K562 (cell line): ENCODE results near the gene TPCN1. TPM values are rescaled to one million over a fixed set of nuclear protein-coding genes. Genes with fewer than 3 reads are reported as not detected.
A peak's percentile ranks its signal among the peaks of the same experiment; 100 is the strongest.

Source experiments
- ATAC-seq: fragments of 200-7000 bp; cut with Tn5 transposase; 3 replicates; pipeline ENCODE4 v1.9.1; 2020; ENCODE audit warnings: moderate library complexity
- BruUV-seq: library from RNA; stranded (reverse); fragments of 400-500 nt; replicated peaks from 2 replicates; lab custom pipeline; 2021; lab: Mats Ljungman, UMichigan
- CTCF ChIA-PET: fragments of 300-600 bp; formaldehyde crosslinking; extraction: SDS; loops from one replicate; lab custom pipeline; 2021; ENCODE audit warnings: low intra/inter-chr PET ratio; lab: Yijun Ruan, JAX
- POLR2A ChIA-PET: fragments of 300-600, 350-650 bp; sonication (Branson Sonifier 250); formaldehyde crosslinking; extraction: SDS; loops from one replicate; lab custom pipeline; 2021; ENCODE audit warnings: antibody characterized with exemption, inconsistent platforms; lab: Yijun Ruan, JAX
- DNase-seq, 4 experiments: peaks; one replicate each; pipeline versions ENCODE4 v3.0.0 to v3.0.0-alpha.2; 2011 to 2018; ENCODE audit warnings: low spot score in 3 of 4, mixed read lengths in 3 of 4; ENCODE audit errors: extremely low read depth in 1 of 4
- FAIRE-seq: peaks from 2 replicates; lab custom pipeline; 2011; peaks lifted over from hg19 to GRCh38; lab: Jason Lieb, UNC
- H2AFZ ChIP-seq: 2 replicates; pipeline ENCODE4 v1.6.0; 2011; ENCODE audit warnings: low read depth, low read length, control low read depth, inconsistent platforms
- H3K27ac ChIP-seq: fragments of 200-600 bp; 3 replicates; pipeline ENCODE4 v1.8.0; 2011; ENCODE audit warnings: low read depth, mild to moderate bottlenecking, control low read depth, inconsistent platforms, low read length, moderate library complexity, mixed read lengths; ENCODE audit errors: extremely low read depth
- H3K27me3 ChIP-seq, 2 experiments: fragments of 300-600 bp in 1 of 2; 2 replicates in 1 of 2; 3 replicates in 1 of 2; pipeline versions ENCODE4 v1.6.0 to v1.8.0; 2011; ENCODE audit warnings: inconsistent platforms in 2 of 2, low read length in 2 of 2, mild to moderate bottlenecking in 1 of 2, mixed read lengths in 1 of 2, moderate library complexity in 1 of 2; ENCODE audit not compliant: control insufficient read depth in 2 of 2, insufficient read depth in 2 of 2
- H3K36me3 ChIP-seq: fragments of 300-600 bp; 3 replicates; pipeline ENCODE4 v1.8.0; 2011; ENCODE audit warnings: mild to moderate bottlenecking, low read length, inconsistent platforms; ENCODE audit not compliant: control insufficient read depth, insufficient read depth
- H3K4me1 ChIP-seq, 2 experiments: fragments of 200-600 bp in 1 of 2; replicated peaks in 1 of 2; 2 replicates in 1 of 2; 3 replicates in 1 of 2; pipeline versions ENCODE4 v1.5.1 to v1.8.0; 2011; ENCODE audit warnings: inconsistent platforms in 2 of 2, low read length in 2 of 2, mild to moderate bottlenecking in 1 of 2, mixed read lengths in 1 of 2, moderate library complexity in 1 of 2; ENCODE audit not compliant: control insufficient read depth in 2 of 2, insufficient read depth in 2 of 2
- H3K4me2 ChIP-seq: 2 replicates; pipeline ENCODE4 v1.6.1; 2011; ENCODE audit warnings: low read length, control low read depth, inconsistent platforms, mixed read lengths; ENCODE audit not compliant: insufficient read depth
- H3K4me3 ChIP-seq: fragments of 200-600 bp; sonication (generic), shearing (Covaris generic); 2 replicates; pipeline ENCODE4 v1.5.1; 2016; ENCODE audit warnings: control low read depth, inconsistent platforms
- H3K79me2 ChIP-seq: fragments of 200-600 bp; 3 replicates; pipeline ENCODE4 v1.8.0; 2011; ENCODE audit warnings: low read length, inconsistent platforms; ENCODE audit not compliant: control insufficient read depth, insufficient read depth
- H3K9ac ChIP-seq, 2 experiments: 2 replicates each; pipeline versions ENCODE4 v1.6.0 to v1.6.1; 2011; ENCODE audit warnings: low read depth in 2 of 2, low read length in 2 of 2, control low read depth in 1 of 2, inconsistent platforms in 1 of 2, mild to moderate bottlenecking in 1 of 2, mixed read lengths in 1 of 2; ENCODE audit not compliant: insufficient read depth in 1 of 2
- H3K9me1 ChIP-seq: one replicate; pipeline ENCODE4 v1.6.0; 2011; ENCODE audit warnings: inconsistent platforms, mild to moderate bottlenecking, low read length, moderate library complexity; ENCODE audit not compliant: control insufficient read depth, insufficient read depth
- H3K9me3 ChIP-seq: replicated peaks from 2 replicates; pipeline ENCODE4 v1.5.1; 2011; ENCODE audit warnings: low read depth, low read length, inconsistent platforms; ENCODE audit not compliant: control insufficient read depth, insufficient read depth
- H4K20me1 ChIP-seq: replicated peaks from 2 replicates; pipeline ENCODE4 v1.6.1; 2011; ENCODE audit warnings: low read length, inconsistent platforms, mixed read lengths; ENCODE audit not compliant: control insufficient read depth, insufficient read depth
- ARHGAP35 ChIP-seq: fragments of 450-650 bp; IDR thresholded peaks from 2 replicates; pipeline ENCODE4 v1.6.1; 2018; ENCODE audit not compliant: partially characterized antibody
- ARID2 ChIP-seq: fragments of 450-650 bp; IDR thresholded peaks from 2 replicates; pipeline ENCODE4 v1.6.1; 2017; ENCODE audit warnings: antibody characterized with exemption, mild to moderate bottlenecking
- C11orf30 ChIP-seq: fragments of 450-650 bp; IDR thresholded peaks from 2 replicates; pipeline ENCODE4 v1.6.1; 2016; ENCODE audit warnings: low read depth, mild to moderate bottlenecking
- CREM ChIP-seq: IDR thresholded peaks from 2 replicates; pipeline ENCODE4 v1.6.1; 2014; ENCODE audit warnings: antibody characterized with exemption, low read depth
- HBP1 ChIP-seq: fragments of 450-650 bp; formaldehyde crosslinking; IDR thresholded peaks from 2 replicates; pipeline ENCODE4 v1.4.0; 2022; ENCODE audit warnings: missing genetic modification characterization
- KDM1A ChIP-seq, 2 experiments: fragments of 450-650 bp; IDR thresholded peaks; 2 replicates each; pipeline ENCODE4 v1.6.1; 2016; ENCODE audit warnings: mild to moderate bottlenecking in 2 of 2
- MEF2A ChIP-seq: IDR thresholded peaks from 2 replicates; pipeline ENCODE4 v1.6.1; 2011; ENCODE audit warnings: low read depth, mild to moderate bottlenecking, low read length, moderate library complexity; ENCODE audit not compliant: control insufficient read depth
- MYBL2 ChIP-seq, 2 experiments: fragments of 450-650 bp in 1 of 2; sonication (generic) in 1 of 2; formaldehyde crosslinking in 1 of 2; IDR thresholded peaks; 2 replicates each; pipeline versions ENCODE4 v1.6.1 to v1.8.1; 2017 to 2022; ENCODE audit warnings: borderline replicate concordance in 1 of 2, inconsistent platforms in 1 of 2, low read depth in 1 of 2, mild to moderate bottlenecking in 1 of 2, missing genetic modification reagents in 1 of 2, moderate library complexity in 1 of 2
- SIX5 ChIP-seq, 2 experiments: IDR thresholded peaks; 2 replicates each; pipeline ENCODE4 v1.6.1; 2011; ENCODE audit warnings: low read length in 2 of 2, borderline replicate concordance in 1 of 2, low read depth in 1 of 2, mild to moderate bottlenecking in 1 of 2, moderate library complexity in 1 of 2; ENCODE audit not compliant: insufficient read depth in 1 of 2
- ZNF121 ChIP-seq: sonication (generic); formaldehyde crosslinking; conservative IDR thresholded peaks from 2 replicates; pipeline ENCODE4 v1.8.0; 2022; ENCODE audit warnings: missing genetic modification reagents
- ZNF431 ChIP-seq: sonication (generic); formaldehyde crosslinking; IDR thresholded peaks from 2 replicates; pipeline ENCODE4 v1.8.0; 2022; ENCODE audit warnings: mild to moderate bottlenecking, missing genetic modification reagents
- ZNF511 ChIP-seq: sonication (generic); formaldehyde crosslinking; IDR thresholded peaks from 2 replicates; pipeline ENCODE4 v1.8.0; 2022; ENCODE audit warnings: mild to moderate bottlenecking, missing genetic modification reagents
- WGBS: fragments of 100-300 bp; shearing (Covaris generic); methylation state at CpG from one replicate; pipeline ENCODE4 v1.1.6; 2016; ENCODE audit warnings: low coverage, mixed read lengths; ENCODE audit not compliant: insufficient coverage; ENCODE audit errors: missing lambda C conversion rate; 5-methylcytosine and 5-hydroxymethylcytosine counted together
- in situ Hi-C: fragments of 300-500 bp; cut with MboI; formaldehyde crosslinking; loops from 4 replicates; pipeline ENCODE4 v1.15.0; 2018; ENCODE audit warnings: inconsistent platforms, mixed read lengths
- intact Hi-C: fragments of 100-400 bp; cut with micrococcal nuclease; formaldehyde crosslinking; loops from 2 replicates; pipeline ENCODE4 v1.14.2; 2022
- polyA plus RNA-seq, 8 experiments: library from polyadenylated mRNA; depleted of rRNA in 4 of 8; stranded (reverse) in 5 of 8; unstranded in 3 of 8; fragments of >200 nt; fragmentation: Nextera tagmentation in 2 of 8; fragmentation: Illumina TruSeq in 1 of 8; extraction: Ambion mirVana in 2 of 8; extraction: Trizol in 1 of 8; gene quantifications; 2 replicates each; pipeline versions ENCODE4 v1.2.1 to v1.2.3, GENCODE V29; 2011 to 2014; ENCODE audit warnings: inconsistent platforms in 1 of 8, missing spikeins in 1 of 8
- total RNA-seq, 7 experiments: library from RNA; depleted of rRNA in 6 of 7; stranded (reverse); fragments of >200 nt in 6 of 7; fragmentation: Illumina TruSeq in 2 of 7; extraction: Trizol in 2 of 7; gene quantifications; 2 replicates each; pipeline versions ENCODE4 v1.2.1 to v1.2.3, GENCODE V29; 2011 to 2021; ENCODE audit warnings: low replicate concordance in 1 of 7

The TPCN1 gene
- total and polyA plus RNA-seq, 9 of the 15 experiments (the other 6 are each of a cell fraction or from before 2014, with no cell fraction given): 0.80 to 23.8 (median 7.4) TPM

GRCh38 chr12:113317122-113317521 is 95.9 kb downstream of the TPCN1 start:
- ATAC-seq: no peak

GRCh38 chr12:113318046-113318656 is 96.9 kb downstream of the TPCN1 start:
- no peaks in the 10 kb centered on the region; the same call in 1 of the 2 replicates for H4K20me1 ChIP-seq
- in situ Hi-C loops: loop anchor here (10.0 kb wide), 1 partner anchor 597 kb away; no protein-coding TSS in a partner anchor
- no peak overlapping the region for H3K4me3 ChIP-seq
- H3K4me2 ChIP-seq: no peak overlapping the region
- H3K9me1 ChIP-seq: peaks cover 5% of the 10 kb centered on the region
- 92% methylated on average over 4 of the region's 4 CpGs for WGBS
- ATAC-seq (no peak), DNase-seq (no peak), FAIRE-seq (no peak)
- H3K9ac ChIP-seq: no peak overlapping the region
- H2AFZ ChIP-seq: no peak overlapping the region
- H3K27ac ChIP-seq: no peak overlapping the region
- ChIA-PET CTCF (no interaction called here), POLR2A (no interaction called here)
- no peaks in the 10 kb centered on the region for H3K79me2 ChIP-seq
- H3K36me3 ChIP-seq: peaks cover 79% of the 10 kb centered on the region
- no peaks in the 10 kb centered on the region for H3K9me3 ChIP-seq
- intact Hi-C loops: no loop called here
- H3K4me1 ChIP-seq: peaks cover 7 to 8% of the 10 kb centered on the region in 2 experiments
- no TSS peak for BruUV-seq
- H3K27me3 ChIP-seq: no peaks in the 10 kb centered on the region
- TF ChIP-seq MEF2A (no peak), KDM1A (IDR thresholded peaks at IDR 0.05) (peak in 1 of 2 experiments; percentile 94; a peak in 2 of 4 replicates), HBP1 (0 out of 2 replicates have a peak, but pooled peaks have one; percentile 39), ARID2 (0 out of 2 replicates have a peak, but pooled peaks have one; percentile 43), C11orf30 (no peak), ZNF431 (no peak), ZNF511 (no peak), SIX5 (IDR thresholded peaks at IDR 0.05; ENCODE audit: borderline replicate concordance in 1 of 2, insufficient read depth in 1 of 2, low read depth in 1 of 2, low read length in 2 of 2) (no peak), MYBL2 (IDR thresholded peaks at IDR 0.05; ENCODE audit: low read depth) (peak; percentile 29; the same call in 1 of the 2 replicates), MYBL2 (CRISPR knock-in tag; IDR thresholded peaks at IDR 0.05; ENCODE audit: borderline replicate concordance) (no peak), ARHGAP35 (peak; percentile 46)

More at GRCh38 chr12:113317122-113317521, 95.9 kb downstream of the TPCN1 start:
- no peaks in the 10 kb centered on the region for H3K9me3 ChIP-seq
- in situ Hi-C loops (loop anchor here (10.0 kb wide), 1 partner anchor 598 kb away; no protein-coding TSS in a partner anchor), intact Hi-C loops (no loop called here)
- no peak overlapping the region for H3K4me3 ChIP-seq
- no peak overlapping the region for H3K4me2 ChIP-seq
- no peaks in the 10 kb centered on the region for H3K27me3 ChIP-seq
- WGBS: 81% methylated on average over 6 of the region's 6 CpGs
- H3K4me1 ChIP-seq: peaks cover 7 to 8% of the 10 kb centered on the region in 2 experiments
- TF ChIP-seq CREM: no peak
- TF ChIP-seq ZNF121 (CRISPR knock-in tag): peak; percentile 87
- TF ChIP-seq, all 486 proteins: peak for 1
- CTCF ChIA-PET: no interaction called here
- no peaks in the 10 kb centered on the region for H3K79me2 ChIP-seq
- no peak overlapping the region for H3K9ac ChIP-seq
- peaks cover 76% of the 10 kb centered on the region for H3K36me3 ChIP-seq
- H3K9me1 ChIP-seq: peaks cover 5% of the 10 kb centered on the region
- POLR2A ChIA-PET: interaction anchor here (0.6 to 1.5 kb wide), 2 partner anchors 9 to 132 kb away, joined by 3 read pairs; partner anchors contain the start of genes DDX54 and RITA1
- no peak overlapping the region for H2AFZ ChIP-seq
- BruUV-seq: no TSS peak
- no peaks in the 10 kb centered on the region; the same call in 1 of the 2 replicates for H4K20me1 ChIP-seq
- DNase-seq (no peak), FAIRE-seq (no peak)
- no peak overlapping the region for H3K27ac ChIP-seq
